Measurements from ENCODE around the gene LYVE1.

LYVE1 gene

GRCh38 chr11:10558288-10558687, 10.2 kb downstream of the LYVE1 start:
- DNase-seq (ENCODE audit: low spot score) = no peak

- no peak for DNase-seq (ENCODE audit: low spot score)
Observed at GRCh38 chr11:10556590-10556989, 11.9 kb downstream of the LYVE1 start.

GRCh38 chr11:10551845-10552352, 16.6 kb downstream of the LYVE1 start:
- no peak for DNase-seq (ENCODE audit: low spot score)

GRCh38 chr11:10551290-10551592, 17.2 kb downstream of the LYVE1 start:
- no peak for DNase-seq (ENCODE audit: low spot score)

- DNase-seq (ENCODE audit: low spot score) = no peak
Observed at GRCh38 chr11:10550503-10551289, 17.8 kb downstream of the LYVE1 start.

GRCh38 chr11:10544491-10545465, 23.7 kb downstream of the LYVE1 start:
- no peak for DNase-seq (ENCODE audit: low spot score)

GRCh38 chr11:10543782-10544181, 24.7 kb downstream of the LYVE1 start:
- no peak for DNase-seq (ENCODE audit: low spot score)

GRCh38 chr11:10542776-10543175, 25.7 kb downstream of the LYVE1 start:
- no peak for DNase-seq (ENCODE audit: low spot score)

- DNase-seq (ENCODE audit: low spot score) = no peak
Observed at GRCh38 chr11:10541561-10541930, 26.9 kb downstream of the LYVE1 start.

- peak; percentile 89 for DNase-seq (ENCODE audit: low spot score)
Observed at GRCh38 chr11:10540915-10541560, 27.4 kb downstream of the LYVE1 start, which contains the start of gene RNF141. Gene RNF141 (minus strand): TSS chr11:10541187. CDS start chr11:10534158, 7,029 bp downstream.

GRCh38 chr11:10540546-10540914, 27.9 kb downstream of the LYVE1 start:
- peak; percentile 45 for DNase-seq (ENCODE audit: low spot score)

- DNase-seq (ENCODE audit: low spot score) = no peak
Observed at GRCh38 chr11:10539339-10539738, 29.1 kb downstream of the LYVE1 start.

- DNase-seq (ENCODE audit: low spot score) = no peak
Observed at GRCh38 chr11:10538924-10539323, 29.5 kb downstream of the LYVE1 start.

GRCh38 chr11:10537600-10537999, 30.9 kb downstream of the LYVE1 start:
- DNase-seq (ENCODE audit: low spot score) = no peak

- no peak for DNase-seq (ENCODE audit: low spot score)
Observed at GRCh38 chr11:10534316-10534715, 34.1 kb downstream of the LYVE1 start.

- DNase-seq (ENCODE audit: low spot score) = no peak
Observed at GRCh38 chr11:10533323-10533722, 35.1 kb downstream of the LYVE1 start.

- no peak for DNase-seq (ENCODE audit: low spot score)
Observed at GRCh38 chr11:10532526-10532925, 35.9 kb downstream of the LYVE1 start.

GRCh38 chr11:10529279-10529678, 39.2 kb downstream of the LYVE1 start:
- no peak for DNase-seq (ENCODE audit: low spot score)

- no peak for DNase-seq (ENCODE audit: low spot score)
Observed at GRCh38 chr11:10528121-10528520, 40.3 kb downstream of the LYVE1 start.

- DNase-seq (ENCODE audit: low spot score) = no peak
Observed at GRCh38 chr11:10526974-10527918, 41.2 kb downstream of the LYVE1 start.

GRCh38 chr11:10524471-10524870, 44.0 kb downstream of the LYVE1 start:
- no peak for DNase-seq (ENCODE audit: low spot score)

All from HuH-7 (cell line).